Activated T-helper 17 cell treated with anti-CD3 and anti-CD28 coated beads, Interleukin-2, amount 50 U/mL, for 72 hours (primary cell): ENCODE results near the gene ANKRD11. TPM values are rescaled to one million over a fixed set of nuclear protein-coding genes. Genes with fewer than 3 reads are reported as not detected.
A peak's percentile ranks its signal among the peaks of the same experiment; 100 is the strongest.

Experiments
- ATAC-seq: fragments of 150-1000 bp; cut with Tn5 transposase; replicated peaks from 2 replicates; pipeline ENCODE4 v1.10.0; 2021; ENCODE audit warnings: mild to moderate bottlenecking, moderate library complexity
- H3K27ac Mint-ChIP-seq: one replicate; pipeline ENCODE4 v1.8.0; 2022; ENCODE audit warnings: mixed read lengths
- H3K27me3 Mint-ChIP-seq: one replicate; pipeline ENCODE4 v1.8.0; 2022; ENCODE audit warnings: mixed read lengths
- H3K36me3 Mint-ChIP-seq: one replicate; pipeline ENCODE4 v1.8.0; 2022; ENCODE audit warnings: low read depth, mild to moderate bottlenecking, mixed read lengths
- H3K4me1 Mint-ChIP-seq: one replicate; pipeline ENCODE4 v1.8.0; 2022; ENCODE audit warnings: mixed read lengths
- H3K4me3 Mint-ChIP-seq: one replicate; pipeline ENCODE4 v1.8.0; 2022; ENCODE audit warnings: mild to moderate bottlenecking, mixed read lengths
- H3K9me3 Mint-ChIP-seq: one replicate; pipeline ENCODE4 v1.8.0; 2022; ENCODE audit warnings: mixed read lengths
- total RNA-seq, 2 donors: library from RNA; stranded (reverse); gene quantifications; one replicate each; pipeline ENCODE4 v1.2.3, GENCODE V29; 2022

ANKRD11 gene
- 100 to 1,000 TPM; 166 to 178 TPM for total RNA-seq

DNA sequence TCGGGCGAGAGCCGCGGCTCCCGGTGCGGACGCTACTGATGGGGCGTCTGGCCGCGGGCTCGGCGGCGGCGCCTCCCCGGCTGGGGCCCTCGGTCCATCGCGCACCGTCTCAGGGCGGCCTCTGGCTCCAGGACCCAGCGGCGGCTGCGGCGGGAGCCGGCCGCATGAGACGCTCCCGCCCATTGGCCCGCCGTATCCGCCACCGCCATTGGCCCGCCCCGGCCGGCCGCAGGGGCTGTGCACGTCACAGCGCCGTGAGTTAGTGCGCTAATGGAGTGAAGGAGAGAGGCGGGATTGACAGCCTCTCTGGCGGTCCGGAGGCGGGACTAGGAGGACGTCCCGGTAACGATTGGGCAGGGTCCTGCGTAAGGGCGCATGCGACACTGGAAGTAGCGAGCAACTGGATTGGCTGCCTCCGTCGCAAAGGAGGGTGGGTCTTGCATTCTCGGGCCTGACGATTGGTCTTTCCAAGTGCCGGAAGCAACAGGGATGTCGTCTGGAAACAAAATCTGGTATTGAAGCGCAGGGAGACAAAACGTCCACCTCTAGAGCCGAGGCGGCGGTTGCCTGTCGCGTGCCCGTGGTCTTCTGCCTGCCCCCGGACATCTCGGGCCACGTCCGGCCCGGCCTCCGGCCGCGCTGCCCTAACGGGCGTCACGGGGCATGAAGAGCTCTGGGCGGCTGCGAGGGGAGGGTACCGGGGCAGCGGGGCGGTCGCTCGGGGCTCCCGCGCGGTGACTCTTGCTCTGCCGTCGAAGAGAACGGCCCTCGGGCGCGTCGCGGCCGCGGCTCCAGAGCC lies at the start of gene ANKRD11:
Gene ANKRD11 (minus strand): TSS at position 123 of the 799 bp plus-strand sequence. CDS start 173,542 bp downstream, outside the sequence.
- Mint-ChIP-seq H3K4me3 (peak within 1 kb of the TSS; percentile 97), H3K27ac (peak within 1 kb of the TSS; percentile 94), H3K9me3 (no peaks in the 10 kb centered on the region), H3K4me1 (peaks cover 25% of the 10 kb centered on the region), H3K36me3 (peaks cover 37% of the 10 kb centered on the region), H3K27me3 (no peaks in the 10 kb centered on the region)
- ATAC-seq = peak; percentile 94

DNA sequence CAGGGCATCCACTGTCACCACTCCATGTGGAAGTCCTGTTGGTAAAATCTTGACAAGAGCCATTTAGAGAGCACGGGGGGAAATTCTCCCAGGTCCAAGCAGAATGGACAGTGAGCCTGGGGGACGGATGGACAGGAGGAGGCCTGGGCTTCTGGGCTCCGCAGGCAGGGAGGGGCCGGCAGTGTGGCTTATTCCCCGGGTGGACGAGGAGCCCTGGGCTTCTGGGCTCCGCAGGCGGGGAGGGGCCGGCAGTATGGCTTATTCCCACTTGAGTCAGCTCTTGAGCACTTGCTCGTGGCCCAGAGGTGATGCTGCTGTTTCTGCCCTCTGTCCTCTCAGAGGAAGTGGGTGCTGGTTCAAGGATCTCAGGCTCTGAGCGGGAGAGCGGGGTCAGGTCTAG lies 47.9 kb upstream of the ANKRD11 start:
- Mint-ChIP-seq H3K4me3 (no peak overlapping the region), H3K27ac (no peak overlapping the region), H3K36me3 (peaks cover 47% of the 10 kb centered on the region), H3K9me3 (no peaks in the 10 kb centered on the region), H3K4me1 (peaks cover 14% of the 10 kb centered on the region), H3K27me3 (no peaks in the 10 kb centered on the region)
- ATAC-seq = no peak

DNA sequence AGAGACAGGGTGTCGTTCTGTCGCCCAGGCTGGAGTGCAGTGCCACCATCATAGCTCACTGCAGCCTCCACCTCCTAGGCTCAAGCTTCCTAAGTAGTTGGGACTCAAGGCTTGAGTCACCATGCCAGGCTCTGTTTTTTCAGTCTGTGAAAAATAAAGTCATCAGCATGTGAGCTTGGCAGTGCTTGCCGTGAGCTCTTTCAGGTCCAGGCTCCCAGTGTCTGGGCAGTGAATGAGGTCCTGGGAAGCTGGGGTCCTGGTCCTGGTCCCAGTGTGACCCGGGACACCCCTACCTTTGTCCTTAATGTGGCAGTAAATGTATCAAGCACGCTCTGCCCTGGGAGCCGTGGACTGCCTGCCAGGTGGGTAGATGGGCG lies 47.2 kb upstream of the ANKRD11 start:
- Mint-ChIP-seq H3K4me3 (no peak overlapping the region), H3K36me3 (peaks cover 53% of the 10 kb centered on the region), H3K27me3 (no peaks in the 10 kb centered on the region), H3K27ac (no peak overlapping the region), H3K9me3 (no peaks in the 10 kb centered on the region), H3K4me1 (peaks cover 14% of the 10 kb centered on the region)
- ATAC-seq = no peak

GRCh38 chr16:89536886-89537548 lies 46.7 kb upstream of the ANKRD11 start:
- Mint-ChIP-seq H3K27me3 (no peaks in the 10 kb centered on the region), H3K4me1 (peaks cover 14% of the 10 kb centered on the region), H3K9me3 (no peaks in the 10 kb centered on the region), H3K36me3 (peaks cover 54% of the 10 kb centered on the region), H3K4me3 (no peak overlapping the region), H3K27ac (no peak overlapping the region)
- ATAC-seq = no peak

GRCh38 chr16:89536371-89536770 lies 46.0 kb upstream of the ANKRD11 start:
- H3K4me3 Mint-ChIP-seq = no peak overlapping the region
- peaks cover 61% of the 10 kb centered on the region for H3K36me3 Mint-ChIP-seq
- H3K9me3 Mint-ChIP-seq = no peaks in the 10 kb centered on the region
- ATAC-seq = no peak
- peaks cover 14% of the 10 kb centered on the region for H3K4me1 Mint-ChIP-seq
- no peaks in the 10 kb centered on the region for H3K27me3 Mint-ChIP-seq
- H3K27ac Mint-ChIP-seq = no peak overlapping the region

DNA sequence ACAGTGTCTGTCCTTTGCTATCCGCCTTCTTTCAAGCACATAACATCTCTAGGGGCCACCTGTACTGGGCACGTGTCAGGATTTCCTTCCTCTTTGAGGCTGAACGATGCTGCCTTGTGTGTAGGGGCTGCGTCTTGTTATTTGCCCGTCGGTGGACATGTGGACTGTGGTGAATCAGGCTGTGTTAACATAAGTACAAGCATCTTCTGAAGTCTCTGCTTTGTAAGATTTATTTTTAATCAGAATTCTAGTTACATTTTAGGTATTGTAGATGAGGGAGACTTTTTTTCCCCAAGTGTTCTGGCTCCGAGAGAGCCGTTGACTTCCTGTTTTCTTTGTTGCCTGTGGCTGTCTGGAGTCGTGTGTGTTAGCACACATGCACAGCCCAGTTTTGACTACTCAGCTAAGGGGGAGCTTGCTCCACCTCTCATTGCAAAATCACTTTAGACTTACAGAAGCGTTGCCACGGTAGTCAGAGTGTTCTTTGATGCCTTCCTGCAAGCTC lies 43.9 kb upstream of the ANKRD11 start:
- Mint-ChIP-seq H3K4me1 (peaks cover 14% of the 10 kb centered on the region), H3K9me3 (no peaks in the 10 kb centered on the region), H3K4me3 (peak overlapping the region; percentile 71), H3K27me3 (no peaks in the 10 kb centered on the region), H3K27ac (peak overlapping the region; percentile 90), H3K36me3 (peaks cover 79% of the 10 kb centered on the region)
- peak; percentile 90 for ATAC-seq

DNA sequence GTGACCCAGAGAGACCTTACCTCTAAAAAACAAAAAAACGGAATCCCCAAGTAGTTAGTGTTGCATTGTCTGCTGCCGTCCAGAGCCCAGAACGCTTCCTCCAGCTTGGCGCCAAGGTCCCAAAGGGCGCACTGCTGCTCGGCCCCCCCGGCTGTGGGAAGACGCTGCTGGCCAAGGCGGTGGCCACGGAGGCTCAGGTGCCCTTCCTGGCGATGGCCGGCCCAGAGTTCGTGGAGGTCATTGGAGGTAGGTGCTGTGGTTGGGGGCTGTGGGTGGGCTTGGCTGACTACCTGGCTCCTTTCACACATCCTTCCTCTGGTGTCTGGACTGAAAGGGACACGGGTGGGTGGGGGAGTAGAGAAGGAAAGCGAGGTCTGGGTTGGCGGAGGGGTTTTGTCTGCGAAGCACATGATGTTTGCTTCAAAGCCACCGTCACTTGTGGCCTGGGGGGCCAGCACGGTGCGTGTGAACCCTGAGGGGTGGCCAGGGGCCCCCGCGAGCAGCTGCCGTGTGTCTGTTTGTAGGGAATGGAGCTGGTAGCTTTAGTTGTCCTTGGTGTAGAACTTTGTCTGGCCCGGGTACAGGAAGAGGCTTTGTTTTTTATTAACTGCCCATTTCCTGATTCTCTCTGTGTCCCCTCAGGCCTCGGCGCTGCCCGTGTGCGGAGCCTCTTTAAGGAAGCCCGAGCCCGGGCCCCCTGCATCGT lies 41.6 kb upstream of the ANKRD11 start:
- Mint-ChIP-seq H3K4me1 (peaks cover 14% of the 10 kb centered on the region), H3K27ac (no peak overlapping the region), H3K36me3 (peaks cover 87% of the 10 kb centered on the region), H3K9me3 (no peaks in the 10 kb centered on the region), H3K27me3 (no peaks in the 10 kb centered on the region), H3K4me3 (no peak overlapping the region)
- no peak for ATAC-seq

- Mint-ChIP-seq H3K9me3 (no peaks in the 10 kb centered on the region), H3K36me3 (peaks cover 96% of the 10 kb centered on the region), H3K4me1 (peaks cover 14% of the 10 kb centered on the region), H3K27me3 (no peaks in the 10 kb centered on the region), H3K27ac (no peak overlapping the region), H3K4me3 (no peak overlapping the region)
- no peak for ATAC-seq
Measured at GRCh38 chr16:89530401-89531381, 40.3 kb upstream of the ANKRD11 start.

DNA sequence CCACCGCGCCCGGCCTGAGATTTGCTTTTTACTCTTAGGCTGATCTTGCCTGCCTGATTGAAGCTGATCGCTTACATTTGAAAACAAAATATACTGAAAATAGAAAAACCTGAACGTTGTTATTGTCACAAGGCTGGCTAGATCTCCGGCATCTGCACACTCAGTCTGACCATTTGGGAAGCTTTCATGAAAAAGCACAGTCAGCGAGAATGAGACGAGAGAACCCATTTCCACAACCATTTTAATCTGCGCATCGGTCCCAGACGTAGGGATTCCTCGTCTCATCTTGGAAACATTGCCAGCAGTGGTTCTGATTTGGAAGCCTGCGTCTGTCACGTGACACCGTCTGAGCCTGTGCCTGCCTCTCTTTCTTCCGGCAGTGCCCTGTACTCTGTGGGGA lies 38.7 kb upstream of the ANKRD11 start:
- H3K36me3 Mint-ChIP-seq = peaks cover 97% of the 10 kb centered on the region
- no peaks in the 10 kb centered on the region for H3K9me3 Mint-ChIP-seq
- ATAC-seq = no peak
- peaks cover 5% of the 10 kb centered on the region for H3K4me1 Mint-ChIP-seq
- no peak overlapping the region for H3K4me3 Mint-ChIP-seq
- H3K27me3 Mint-ChIP-seq = no peaks in the 10 kb centered on the region
- H3K27ac Mint-ChIP-seq = no peak overlapping the region

- no peak for ATAC-seq
- no peaks in the 10 kb centered on the region for H3K27me3 Mint-ChIP-seq
- no peak overlapping the region for H3K27ac Mint-ChIP-seq
- H3K4me1 Mint-ChIP-seq = no peaks in the 10 kb centered on the region
- H3K9me3 Mint-ChIP-seq = no peaks in the 10 kb centered on the region
- no peak overlapping the region for H3K4me3 Mint-ChIP-seq
- H3K36me3 Mint-ChIP-seq = peaks cover 96% of the 10 kb centered on the region
Measured at GRCh38 chr16:89525146-89525913, 35.0 kb upstream of the ANKRD11 start.

GRCh38 chr16:89523680-89524344 lies 33.5 kb upstream of the ANKRD11 start:
- no peak overlapping the region for H3K27ac Mint-ChIP-seq
- H3K4me3 Mint-ChIP-seq = no peak overlapping the region
- H3K9me3 Mint-ChIP-seq = no peaks in the 10 kb centered on the region
- no peak for ATAC-seq
- H3K27me3 Mint-ChIP-seq = no peaks in the 10 kb centered on the region
- H3K4me1 Mint-ChIP-seq = peaks cover 4% of the 10 kb centered on the region
- peaks cover 96% of the 10 kb centered on the region for H3K36me3 Mint-ChIP-seq

GRCh38 chr16:89522287-89522686 lies 31.9 kb upstream of the ANKRD11 start:
- H3K4me3 Mint-ChIP-seq = no peak overlapping the region
- no peaks in the 10 kb centered on the region for H3K27me3 Mint-ChIP-seq
- H3K27ac Mint-ChIP-seq = no peak overlapping the region
- H3K9me3 Mint-ChIP-seq = no peaks in the 10 kb centered on the region
- H3K36me3 Mint-ChIP-seq = peaks cover 96% of the 10 kb centered on the region
- ATAC-seq = no peak
- H3K4me1 Mint-ChIP-seq = peaks cover 4% of the 10 kb centered on the region

GRCh38 chr16:89519881-89520280 lies 29.5 kb upstream of the ANKRD11 start:
- peaks cover 4% of the 10 kb centered on the region for H3K4me1 Mint-ChIP-seq
- H3K27me3 Mint-ChIP-seq = no peaks in the 10 kb centered on the region
- no peak for ATAC-seq
- peaks cover 92% of the 10 kb centered on the region for H3K36me3 Mint-ChIP-seq
- H3K27ac Mint-ChIP-seq = peak overlapping the region; percentile 32
- H3K9me3 Mint-ChIP-seq = no peaks in the 10 kb centered on the region
- H3K4me3 Mint-ChIP-seq = no peak overlapping the region
